GM12878 (cell line): ENCODE measurements around the gene EFNB2. TPM values are rescaled to one million over a fixed set of nuclear protein-coding genes. Genes with fewer than 3 reads are reported as not detected.

Source experiments
- ATAC-seq: fragments of 200-7000 bp; cut with Tn5 transposase; 3 replicates; pipeline ENCODE4 v1.9.1; 2020; ENCODE audit warnings: mild to moderate bottlenecking, moderate library complexity
- BruUV-seq: library from RNA; stranded (reverse); fragments of 400-500 nt; replicated peaks from 2 replicates; lab custom pipeline; 2021; lab: Mats Ljungman, UMichigan
- CTCF ChIA-PET: fragments of 300-600 bp; sonication (Branson Sonifier 250); formaldehyde crosslinking; extraction: SDS; loops from one replicate; lab custom pipeline; 2021; ENCODE audit warnings: inconsistent platforms; lab: Yijun Ruan, JAX
- POLR2A ChIA-PET: fragments of 350-600 bp; formaldehyde crosslinking; extraction: SDS; loops from one replicate; lab custom pipeline; 2021; ENCODE audit warnings: inconsistent platforms; lab: Charles Lee
- RAD21 ChIA-PET: fragments of 300-600 bp; sonication (Branson Sonifier 250); formaldehyde crosslinking; loops from one replicate; lab custom pipeline; 2023; ENCODE audit warnings: antibody characterized with exemption; ENCODE audit not compliant: unreplicated experiment; lab: Charles Lee
- SMC1A ChIA-PET: fragments of 300-600 bp; sonication (Branson Sonifier 250); formaldehyde crosslinking; loops from one replicate; lab custom pipeline; 2023; ENCODE audit not compliant: unreplicated experiment, uncharacterized antibody; lab: Charles Lee
- DNase-seq: peaks from one replicate; pipeline ENCODE4 v3.0.0-alpha.2; 2011; ENCODE audit warnings: low read depth, low spot score
- FAIRE-seq: peaks from 3 replicates; lab custom pipeline; 2011; peaks lifted over from hg19 to GRCh38; lab: Jason Lieb, UNC
- H2AFZ ChIP-seq: 2 replicates; pipeline ENCODE4 v1.6.0; 2011; ENCODE audit warnings: low read depth, low read length, control low read depth; ENCODE audit not compliant: control insufficient read depth
- H3K27ac ChIP-seq: 2 replicates; pipeline ENCODE4 v1.5.1; 2011; ENCODE audit warnings: control low read depth; ENCODE audit not compliant: control insufficient read depth, insufficient read depth
- H3K27me3 ChIP-seq, 2 experiments: replicated peaks in 1 of 2; 2 replicates each; pipeline versions ENCODE4 v1.6.0 to v1.6.1; 2011; ENCODE audit warnings: low read length in 1 of 2; ENCODE audit not compliant: control insufficient read depth in 2 of 2, insufficient read depth in 2 of 2
- H3K36me3 ChIP-seq, 2 experiments: 2 replicates each; pipeline ENCODE4 v1.5.1; 2011; ENCODE audit warnings: low read length in 1 of 2; ENCODE audit not compliant: control insufficient read depth in 2 of 2, insufficient read depth in 2 of 2
- H3K4me1 ChIP-seq: 2 replicates; pipeline ENCODE4 v1.6.1; 2011; ENCODE audit warnings: mild to moderate bottlenecking, low read length, moderate library complexity, mixed read lengths; ENCODE audit not compliant: control insufficient read depth, insufficient read depth
- H3K4me2 ChIP-seq: 2 replicates; pipeline ENCODE4 v1.6.0; 2011; ENCODE audit warnings: control low read depth; ENCODE audit not compliant: control insufficient read depth, insufficient read depth
- H3K4me3 ChIP-seq: fragments of 200-600 bp; sonication (generic); 2 replicates; pipeline ENCODE4 v1.5.1; 2016
- H3K79me2 ChIP-seq: 2 replicates; pipeline ENCODE4 v1.6.0; 2011; ENCODE audit warnings: low read length; ENCODE audit not compliant: control insufficient read depth, insufficient read depth
- H3K9ac ChIP-seq: 2 replicates; pipeline ENCODE4 v1.8.0; 2011; ENCODE audit warnings: low read length, control low read depth, mixed read lengths; ENCODE audit not compliant: control insufficient read depth, insufficient read depth
- H3K9me3 ChIP-seq: replicated peaks from 3 replicates; pipeline ENCODE4 v1.5.1; 2011; ENCODE audit warnings: mild to moderate bottlenecking, low read length; ENCODE audit not compliant: control insufficient read depth, insufficient read depth
- H4K20me1 ChIP-seq: 2 replicates; pipeline ENCODE4 v1.6.0; 2011; ENCODE audit not compliant: control insufficient read depth, insufficient read depth
- CBX5 ChIP-seq: sonication (generic); IDR thresholded peaks from 2 replicates; pipeline ENCODE4 v1.6.1; 2016; ENCODE audit warnings: low read depth, moderate library complexity, mild to moderate bottlenecking, inconsistent platforms
- CHD2 ChIP-seq: IDR thresholded peaks from 2 replicates; pipeline ENCODE4 v1.6.1; 2011; ENCODE audit warnings: low read depth, low read length, improper control_type of control experiment, borderline replicate concordance
- MYB ChIP-seq: fragments of 150-350 bp; IDR thresholded peaks from 2 replicates; pipeline ENCODE4 v1.6.1; 2014; ENCODE audit warnings: mild to moderate bottlenecking, low read depth, low read length, borderline replicate concordance
- ZZZ3 ChIP-seq: IDR thresholded peaks from 2 replicates; pipeline ENCODE4 v1.6.1; 2011; ENCODE audit warnings: low read depth; ENCODE audit not compliant: control insufficient read depth, insufficient read length
- WGBS: methylation state at CpG from one replicate; pipeline ENCODE4 v1.1.6; 2016; ENCODE audit warnings: low lambda C conversion rate; ENCODE audit not compliant: insufficient replicate concordance, insufficient coverage; ENCODE audit errors: missing lambda C conversion rate; 5-methylcytosine and 5-hydroxymethylcytosine counted together
- in situ Hi-C: fragments of 300-500 bp; cut with MboI; formaldehyde crosslinking; loops from 9 replicates; pipeline ENCODE4 v1.14.3; 2018; ENCODE audit warnings: mixed read lengths
- intact Hi-C: fragments of 100-400 bp; cut with micrococcal nuclease; formaldehyde crosslinking; loops from one replicate; pipeline ENCODE4 v1.14.2; 2022; ENCODE audit not compliant: unreplicated experiment
- polyA plus RNA-seq, 11 experiments: library from polyadenylated mRNA; depleted of rRNA in 4 of 11; unstranded in 6 of 11; stranded (reverse) in 5 of 11; fragments of >200 nt; fragmentation: Nextera tagmentation in 4 of 11; fragmentation: Illumina TruSeq in 1 of 11; extraction: Ambion mirVana in 4 of 11; extraction: Trizol in 1 of 11; gene quantifications; 1 replicate in 1 of 11; 2 replicates in 10 of 11; pipeline versions ENCODE4 v1.2.1 to v1.2.3, GENCODE V29; 2011 to 2016; ENCODE audit warnings: inconsistent platforms in 2 of 11, missing spikeins in 2 of 11, low read depth in 1 of 11
- total RNA-seq, 4 experiments: library from RNA; depleted of rRNA in 3 of 4; stranded (reverse); fragments of >200 nt in 3 of 4; fragmentation: Illumina TruSeq in 1 of 4; extraction: Trizol in 1 of 4; gene quantifications; 2 replicates each; pipeline versions ENCODE4 v1.2.1 to v1.2.3, GENCODE V29; 2013 to 2021
- TF ChIP-seq, protein P1 (sequence below): IDR thresholded peaks from 2 replicates; pipeline ENCODE4 v1.6.1; 2011; ENCODE audit warnings: borderline replicate concordance, low read depth, mild to moderate bottlenecking, moderate library complexity, mixed read lengths, low read length; ENCODE audit not compliant: insufficient read depth; ENCODE audit errors: extremely low read length
- TF ChIP-seq, protein P2 (sequence below): fragments of 450-650 bp; IDR thresholded peaks from 2 replicates; pipeline ENCODE4 v1.6.1; 2016; ENCODE audit warnings: mild to moderate bottlenecking, moderate library complexity, borderline replicate concordance

EFNB2 gene
- total and polyA plus RNA-seq, 10 of the 15 experiments (the other 5 are each of a cell fraction or from before 2014, with no cell fraction given) = 0.12 to 1.5 (median 0.31) TPM; not detected in 1

DNA sequence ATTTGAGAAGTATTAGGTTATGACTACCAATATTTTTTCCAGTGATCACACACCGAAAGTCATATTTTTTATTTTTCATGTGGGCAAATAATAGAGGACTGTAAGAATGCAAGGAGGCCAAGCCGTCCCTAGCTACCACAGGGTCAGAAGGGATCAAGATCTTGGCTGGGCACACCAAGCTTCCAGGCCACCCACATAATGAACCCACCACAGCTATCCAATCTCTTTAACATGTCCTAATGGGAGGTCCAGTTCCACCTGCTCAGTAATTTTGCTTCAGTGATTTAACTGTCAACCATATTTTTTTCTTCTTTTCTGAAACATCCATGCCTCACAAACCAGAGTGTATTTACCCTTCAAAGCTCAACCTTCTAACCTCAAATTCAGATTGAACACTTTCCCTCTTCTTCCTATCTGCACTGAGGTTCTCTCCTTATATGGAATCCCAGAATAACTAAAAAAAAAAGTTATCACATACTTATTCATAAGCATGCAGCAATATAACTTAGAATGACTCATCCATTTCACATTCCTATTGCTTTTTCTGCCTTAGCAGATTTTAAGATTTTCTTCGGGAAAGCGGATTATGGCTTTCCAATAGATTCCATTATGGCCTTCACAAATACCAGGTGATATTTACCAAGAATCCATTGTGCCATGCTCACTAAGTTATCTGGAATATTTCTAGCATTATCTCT lies 20.3 kb upstream of the EFNB2 start (continued):
- TF ChIP-seq ZZZ3 (no peak), CBX5 (no peak)
- TF ChIP-seq, protein P1, sequence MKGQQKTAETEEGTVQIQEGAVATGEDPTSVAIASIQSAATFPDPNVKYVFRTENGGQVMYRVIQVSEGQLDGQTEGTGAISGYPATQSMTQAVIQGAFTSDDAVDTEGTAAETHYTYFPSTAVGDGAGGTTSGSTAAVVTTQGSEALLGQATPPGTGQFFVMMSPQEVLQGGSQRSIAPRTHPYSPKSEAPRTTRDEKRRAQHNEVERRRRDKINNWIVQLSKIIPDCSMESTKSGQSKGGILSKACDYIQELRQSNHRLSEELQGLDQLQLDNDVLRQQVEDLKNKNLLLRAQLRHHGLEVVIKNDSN = no peak

DNA sequence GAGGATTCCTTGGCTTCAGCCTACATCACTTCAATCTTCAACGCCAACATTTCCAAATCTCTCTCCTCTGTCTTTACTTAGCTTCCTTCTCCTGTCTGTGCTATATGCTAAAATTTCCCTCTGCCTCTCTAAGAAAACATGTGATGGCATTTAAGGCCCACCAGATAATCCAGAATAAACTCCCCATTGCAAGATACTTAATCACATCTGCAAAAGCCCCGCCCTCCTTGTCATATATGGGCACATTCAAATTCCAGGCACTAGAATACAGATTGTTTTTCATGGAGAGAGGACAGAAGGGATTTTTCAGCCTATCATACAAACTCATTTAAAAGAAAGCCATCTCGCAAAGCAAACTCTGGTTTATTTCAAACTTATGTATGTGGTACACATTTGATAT lies 16.3 kb upstream of the EFNB2 start:
- H3K79me2 ChIP-seq = peaks cover 60% of the 10 kb centered on the region
- no peak overlapping the region for H3K4me2 ChIP-seq
- no peak overlapping the region for H2AFZ ChIP-seq
- H3K9ac ChIP-seq = no peak overlapping the region
- ChIA-PET POLR2A (no interaction called here), SMC1A (interaction anchor here (0.9 to 1.4 kb wide), 4 partner anchors 8 to 18 kb away, joined by 3 to 5 read pairs (median 4); no protein-coding TSS in a partner anchor), CTCF (interaction anchor here (1.0 kb wide), 1 partner anchor 14 kb away, joined by 3 read pairs; no protein-coding TSS in a partner anchor), RAD21 (no interaction called here)
- in situ Hi-C loops (loop anchor here (25.0 kb wide), 1 partner anchor 1661 kb away; the partner anchor contains the start of genes ABHD13 and LIG4), intact Hi-C loops (no loop called here)
- H3K4me3 ChIP-seq = no peak overlapping the region
- H3K9me3 ChIP-seq = no peaks in the 10 kb centered on the region
- no TSS peak for BruUV-seq
- no peaks in the 10 kb centered on the region for H3K27me3 ChIP-seq
- no peaks in the 10 kb centered on the region for H3K4me1 ChIP-seq
- DNase-seq = no peak
- H3K36me3 ChIP-seq = peaks cover 4 to 47% of the 10 kb centered on the region in 2 experiments
- no peak for ATAC-seq
- 97% methylated on average over 3 of the region's 3 CpGs for WGBS
- H3K27ac ChIP-seq = no peak overlapping the region
- H4K20me1 ChIP-seq = 0 out of 2 replicates have a peak, but pooled peaks cover 3% of the 10 kb centered on the region
- FAIRE-seq = no peak
- TF ChIP-seq MYB (no peak), CHD2 (no peak)
- TF ChIP-seq, protein P2, sequence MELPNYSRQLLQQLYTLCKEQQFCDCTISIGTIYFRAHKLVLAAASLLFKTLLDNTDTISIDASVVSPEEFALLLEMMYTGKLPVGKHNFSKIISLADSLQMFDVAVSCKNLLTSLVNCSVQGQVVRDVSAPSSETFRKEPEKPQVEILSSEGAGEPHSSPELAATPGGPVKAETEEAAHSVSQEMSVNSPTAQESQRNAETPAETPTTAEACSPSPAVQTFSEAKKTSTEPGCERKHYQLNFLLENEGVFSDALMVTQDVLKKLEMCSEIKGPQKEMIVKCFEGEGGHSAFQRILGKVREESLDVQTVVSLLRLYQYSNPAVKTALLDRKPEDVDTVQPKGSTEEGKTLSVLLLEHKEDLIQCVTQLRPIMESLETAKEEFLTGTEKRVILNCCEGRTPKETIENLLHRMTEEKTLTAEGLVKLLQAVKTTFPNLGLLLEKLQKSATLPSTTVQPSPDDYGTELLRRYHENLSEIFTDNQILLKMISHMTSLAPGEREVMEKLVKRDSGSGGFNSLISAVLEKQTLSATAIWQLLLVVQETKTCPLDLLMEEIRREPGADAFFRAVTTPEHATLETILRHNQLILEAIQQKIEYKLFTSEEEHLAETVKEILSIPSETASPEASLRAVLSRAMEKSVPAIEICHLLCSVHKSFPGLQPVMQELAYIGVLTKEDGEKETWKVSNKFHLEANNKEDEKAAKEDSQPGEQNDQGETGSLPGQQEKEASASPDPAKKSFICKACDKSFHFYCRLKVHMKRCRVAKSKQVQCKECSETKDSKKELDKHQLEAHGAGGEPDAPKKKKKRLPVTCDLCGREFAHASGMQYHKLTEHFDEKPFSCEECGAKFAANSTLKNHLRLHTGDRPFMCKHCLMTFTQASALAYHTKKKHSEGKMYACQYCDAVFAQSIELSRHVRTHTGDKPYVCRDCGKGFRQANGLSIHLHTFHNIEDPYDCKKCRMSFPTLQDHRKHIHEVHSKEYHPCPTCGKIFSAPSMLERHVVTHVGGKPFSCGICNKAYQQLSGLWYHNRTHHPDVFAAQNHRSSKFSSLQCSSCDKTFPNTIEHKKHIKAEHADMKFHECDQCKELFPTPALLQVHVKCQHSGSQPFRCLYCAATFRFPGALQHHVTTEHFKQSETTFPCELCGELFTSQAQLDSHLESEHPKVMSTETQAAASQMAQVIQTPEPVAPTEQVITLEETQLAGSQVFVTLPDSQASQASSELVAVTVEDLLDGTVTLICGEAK = no peak
